Urothelium cell line (cell line): Measurements from ENCODE around the gene CEP72.
A peak's percentile ranks its signal among the peaks of the same experiment; 100 is the strongest.
"Not testable (repeated sequence)": the region's sequence is repeated elsewhere in the genome, so short reads cannot be mapped to it uniquely, and the experiment has no call there.

Experiments
- DNase-seq: peaks from one replicate; pipeline ENCODE4 v3.0.0; 2011; ENCODE audit warnings: low spot score, mixed read lengths
- FAIRE-seq: peaks from 2 replicates; lab custom pipeline; 2011; peaks lifted over from hg19 to GRCh38; lab: Jason Lieb, UNC

CEP72 gene

DNA sequence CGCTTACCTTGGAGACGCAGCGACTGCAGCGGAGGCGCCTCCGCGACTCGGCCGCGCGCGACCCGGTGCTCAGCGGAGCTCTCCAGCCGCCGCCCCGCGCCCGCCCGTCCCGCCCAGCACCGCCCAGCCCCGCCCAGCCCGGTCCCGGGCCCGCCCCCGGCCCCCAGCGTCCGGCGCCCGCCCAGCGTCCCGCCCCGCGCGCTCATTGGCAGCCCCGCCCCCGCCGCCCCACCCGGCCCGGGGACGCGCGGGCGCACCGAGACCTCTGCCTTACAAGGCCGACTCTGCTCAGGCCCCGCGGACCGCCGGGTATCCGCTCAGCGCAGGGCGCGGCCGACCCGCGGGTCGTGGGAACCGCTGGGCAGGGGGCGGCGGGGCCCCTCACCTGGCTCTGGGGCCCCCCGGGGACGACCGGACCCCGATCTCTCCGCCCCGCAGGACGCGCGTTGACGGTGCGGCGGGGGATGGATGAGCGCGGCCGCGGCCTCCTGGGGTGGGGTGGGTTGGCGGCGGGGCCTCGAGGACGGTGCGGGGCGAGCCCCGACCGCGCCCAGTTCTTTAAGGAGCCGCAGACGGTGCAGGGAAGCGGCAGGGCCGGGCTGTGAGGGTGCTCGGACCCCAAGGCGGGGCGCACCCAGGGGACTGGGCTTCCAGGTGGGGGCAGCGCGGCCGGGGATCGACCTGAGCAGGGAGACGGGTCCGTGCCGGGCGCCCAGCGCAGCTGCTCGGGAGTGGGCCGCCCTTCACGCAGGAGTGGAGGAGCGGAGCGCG is 81.3 kb downstream of the CEP72 start, which contains the start of gene TPPP:
TPPP (minus strand) TSS at position 82 of the 771 bp plus-strand sequence. CDS start 15,292 bp downstream, outside the sequence.
- DNase-seq: peak; percentile 98
- FAIRE-seq: peak; percentile 65

GRCh38 chr5:694042-694431 is 81.9 kb downstream of the CEP72 start:
- FAIRE-seq: peak; percentile 89
- DNase-seq: not testable (repeated sequence)

DNA sequence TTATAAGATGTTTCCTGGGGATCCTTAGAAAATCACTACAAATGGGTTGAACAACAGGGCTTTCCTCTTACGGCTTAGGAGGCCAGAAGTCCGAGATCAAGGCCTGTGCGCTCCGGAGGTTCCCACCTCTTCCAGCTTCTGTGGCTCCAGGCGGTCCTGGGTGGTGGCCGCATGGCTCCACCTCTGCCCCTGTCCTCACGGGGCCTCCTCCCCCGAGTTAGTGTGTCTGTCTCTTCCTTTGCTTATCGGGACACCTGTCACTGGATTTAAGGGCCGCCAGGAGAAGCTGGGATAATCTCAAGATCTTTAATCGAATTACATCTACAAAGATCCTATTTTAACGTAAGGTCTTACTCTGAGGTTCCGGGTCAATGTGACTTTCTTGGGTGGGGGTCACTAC is 83.3 kb downstream of the CEP72 start:
- DNase-seq, FAIRE-seq: not testable (repeated sequence)

GRCh38 chr5:696191-696590 is 84.1 kb downstream of the CEP72 start:
- not testable (repeated sequence) for DNase-seq, FAIRE-seq

DNA sequence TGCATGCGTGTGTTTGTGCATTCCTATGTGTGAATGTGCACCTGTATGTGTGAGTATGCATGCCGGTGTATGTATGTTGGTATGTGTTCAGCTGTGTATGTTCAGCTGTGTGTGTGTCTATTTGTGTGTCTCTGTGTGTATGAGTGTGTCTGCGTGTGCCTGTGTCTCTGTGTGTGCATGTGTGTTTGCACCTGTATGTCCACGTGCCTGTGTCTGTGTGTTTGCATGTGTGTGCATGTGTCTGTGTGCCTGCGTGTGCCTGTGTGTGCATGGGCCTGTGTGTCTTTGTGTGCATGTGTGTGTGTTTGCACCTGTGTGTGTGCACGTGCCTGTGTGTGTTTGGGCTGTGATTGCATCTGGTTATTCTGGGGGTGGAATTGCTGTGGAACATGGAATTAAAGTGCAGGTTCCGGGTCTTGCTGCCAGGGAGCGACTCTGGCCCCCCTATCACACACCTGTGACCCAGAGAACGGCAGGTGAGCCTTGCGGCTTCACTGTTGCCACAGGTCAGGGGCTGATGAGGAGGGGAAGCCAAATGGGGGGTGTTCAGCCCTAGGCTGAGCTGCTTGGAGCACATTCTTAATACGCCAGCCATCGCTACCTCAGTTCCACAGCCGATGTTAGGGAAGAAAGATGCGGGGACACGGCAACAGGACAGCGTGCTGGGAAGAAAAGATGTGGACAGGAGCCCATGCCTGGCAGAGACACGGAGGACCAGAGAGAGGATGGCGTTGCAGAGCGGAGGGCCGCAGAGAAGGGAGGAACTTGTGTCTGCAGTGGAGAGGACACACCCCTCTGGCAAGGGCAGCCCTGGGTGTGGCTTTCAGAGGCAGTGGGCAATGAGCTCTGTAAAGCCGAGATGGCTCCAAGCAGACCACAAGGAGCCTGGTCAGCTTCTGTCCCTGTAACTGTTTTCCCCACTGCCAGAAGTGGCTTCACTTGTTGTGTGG is 84.9 kb downstream of the CEP72 start:
- peak; percentile 97 for FAIRE-seq

More for the DNA sequence above, 84.9 kb downstream of the CEP72 start:
- not testable (repeated sequence) for DNase-seq
